Activated effector memory CD4-positive, alpha-beta T cell treated with Interleukin-2 at 50 U/mL for 16 hours (primary cell): ENCODE data around the gene KHK.

Experiments used
- DNase-seq: peaks from one replicate; pipeline ENCODE4 v3.0.0-alpha.2; 2020

Gene KHK

DNA sequence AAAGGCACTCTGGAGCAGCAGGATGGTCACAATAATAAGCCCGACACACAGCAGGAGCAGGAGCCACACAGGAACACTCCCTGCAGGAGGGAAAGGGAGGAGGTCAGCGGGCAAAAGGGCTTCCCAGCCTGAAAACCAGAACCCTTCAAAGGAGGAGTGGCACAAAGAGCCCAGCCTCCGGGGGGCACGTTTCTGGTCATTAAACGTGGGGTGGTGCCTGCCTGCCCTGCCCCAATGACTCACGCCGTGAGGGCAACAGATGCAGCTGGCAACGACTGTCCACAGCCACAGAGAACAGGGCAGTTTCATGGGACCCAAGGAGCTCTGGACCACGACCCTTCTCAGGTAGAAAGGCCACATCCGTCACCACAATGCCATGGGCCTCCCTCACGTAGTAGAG is 44.9 kb downstream of the KHK start:
- no peak for DNase-seq

DNA sequence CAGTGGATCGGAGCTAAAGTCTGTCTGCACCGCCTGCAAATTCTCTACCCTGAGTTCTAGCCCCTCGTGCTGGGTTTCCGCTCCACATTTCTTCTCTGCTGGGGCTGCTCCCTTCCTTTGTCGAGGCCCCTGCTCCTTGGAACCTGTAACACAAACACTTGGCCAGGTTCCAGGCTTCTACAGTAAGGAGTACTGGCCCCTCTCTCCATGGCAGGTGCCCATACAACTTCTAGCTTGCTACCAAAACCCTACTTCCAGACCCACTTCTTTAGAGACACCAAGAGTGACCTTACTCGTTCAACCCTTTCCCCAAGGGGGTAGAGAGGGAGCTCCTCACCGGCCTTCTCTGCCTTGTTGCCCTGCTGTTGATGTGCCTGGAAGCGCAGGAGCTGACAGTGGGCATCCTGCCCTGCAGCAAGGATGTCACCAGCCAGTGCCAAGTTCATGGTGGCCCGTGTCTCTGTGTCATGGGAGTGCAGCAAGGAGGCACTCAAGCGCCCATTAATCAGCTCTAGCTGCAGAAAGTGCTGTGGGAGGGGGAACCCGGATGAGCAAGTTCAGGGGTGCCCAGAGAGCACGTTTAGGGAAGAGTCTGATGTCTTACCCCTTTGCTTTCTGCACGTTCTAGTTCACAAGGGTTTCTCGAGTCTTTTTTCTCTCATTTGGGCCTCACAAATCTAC is 46.8 kb downstream of the KHK start:
- no peak for DNase-seq

DNA sequence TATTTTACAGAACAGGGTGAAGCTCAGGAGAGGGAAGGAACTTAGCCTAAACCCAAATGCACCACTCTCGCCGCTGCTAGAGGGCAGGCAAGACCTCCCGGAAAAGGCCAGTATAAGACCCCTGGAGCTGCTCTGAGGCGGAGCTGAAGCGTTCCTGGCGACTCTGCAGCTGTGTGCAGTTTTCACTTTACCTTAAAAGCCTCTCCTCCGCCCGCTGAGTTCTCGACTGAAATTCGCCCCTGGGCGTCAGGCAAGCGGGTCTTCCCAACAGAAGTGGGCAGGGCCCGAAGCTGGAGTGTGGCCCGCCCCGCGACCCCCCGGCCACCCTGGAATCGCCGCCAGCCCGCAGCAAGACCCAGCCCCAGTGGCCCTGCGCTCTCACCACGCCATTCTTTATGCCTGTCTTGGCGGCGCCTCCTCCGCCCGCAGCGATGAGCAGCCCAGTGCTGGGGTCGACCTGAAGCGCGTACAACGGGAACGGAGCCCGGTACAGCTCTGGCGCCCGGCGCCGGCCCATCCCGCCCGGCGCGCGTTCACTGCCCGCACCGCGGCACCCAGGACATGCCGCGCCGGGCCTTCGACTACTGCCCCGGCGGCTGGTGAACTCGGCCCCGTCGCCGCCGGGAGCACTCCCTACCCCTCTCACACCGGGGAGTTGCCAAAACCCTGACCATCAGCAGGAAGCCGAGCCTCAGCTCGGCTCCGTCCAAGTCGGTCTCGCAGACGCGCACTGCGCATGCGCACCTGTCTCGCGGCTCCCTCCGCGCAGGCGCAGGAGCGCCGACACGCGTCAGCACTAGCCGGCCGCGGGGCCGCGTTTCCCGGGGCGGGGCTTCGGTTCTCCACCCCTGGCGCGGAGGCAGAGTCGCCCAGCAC is 47.6 kb downstream of the KHK start, which contains the start of gene PREB:
TSS of gene PREB (minus strand) at position 732 of the 876 bp plus-strand sequence. CDS start at position 517, 215 bp downstream.
- DNase-seq: peak; percentile 98

DNA sequence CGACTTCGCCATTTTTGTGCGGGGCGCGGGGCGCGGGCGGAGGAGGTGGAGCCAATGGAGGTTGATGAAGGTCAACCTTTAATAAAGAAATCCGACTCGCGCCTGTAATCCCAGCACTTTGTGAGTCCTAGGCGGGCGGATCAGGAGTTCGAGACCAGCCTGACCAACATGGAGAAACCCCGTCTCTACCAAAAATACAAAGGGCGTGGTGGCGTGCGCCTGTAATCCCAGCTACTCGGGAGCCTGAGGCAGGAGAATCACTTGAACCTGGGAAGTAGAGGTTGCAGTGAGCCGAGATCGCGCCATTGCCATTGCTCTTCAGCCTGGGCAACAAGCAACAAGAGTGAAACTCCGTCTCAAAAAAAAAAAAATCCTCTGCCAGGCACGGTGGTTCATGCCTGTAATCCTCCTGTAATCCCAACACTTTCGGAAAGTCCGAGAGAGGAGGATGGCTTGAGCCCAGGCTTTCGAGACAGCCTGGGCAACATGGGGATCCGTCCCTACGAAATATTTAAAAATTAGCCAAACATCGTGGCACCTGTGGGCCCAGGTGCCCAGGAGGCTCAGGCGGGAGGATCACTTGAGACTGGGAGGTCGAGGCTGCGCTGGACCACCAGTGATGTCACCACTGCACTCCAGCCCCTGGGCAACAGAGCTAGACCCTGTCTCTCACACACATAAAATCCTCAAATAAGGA is 48.4 kb downstream of the KHK start:
- DNase-seq: no peak

DNA sequence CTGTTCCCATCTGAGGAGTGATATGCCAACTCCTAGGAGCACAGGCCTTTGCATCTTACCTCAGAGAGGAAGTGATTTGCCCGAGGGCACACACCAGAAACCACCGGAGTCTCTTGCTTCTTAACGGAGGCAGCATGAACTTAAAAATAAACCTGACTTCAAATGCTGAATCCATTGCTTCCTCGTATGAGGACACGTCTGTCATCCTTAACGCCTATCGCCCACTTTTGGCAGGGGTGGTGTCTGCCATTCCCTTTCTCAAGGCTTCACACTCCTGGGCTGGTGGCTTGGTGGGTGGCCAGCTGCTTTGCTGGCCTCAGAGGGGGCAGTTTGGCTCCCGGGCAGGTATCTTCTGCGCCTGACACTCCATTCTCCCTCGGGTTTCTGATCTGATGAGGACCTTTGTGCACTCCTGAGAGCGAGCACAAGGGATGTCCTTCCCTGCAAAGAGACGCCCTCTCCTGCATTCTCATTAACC is 48.9 kb downstream of the KHK start:
- no peak for DNase-seq

DNA sequence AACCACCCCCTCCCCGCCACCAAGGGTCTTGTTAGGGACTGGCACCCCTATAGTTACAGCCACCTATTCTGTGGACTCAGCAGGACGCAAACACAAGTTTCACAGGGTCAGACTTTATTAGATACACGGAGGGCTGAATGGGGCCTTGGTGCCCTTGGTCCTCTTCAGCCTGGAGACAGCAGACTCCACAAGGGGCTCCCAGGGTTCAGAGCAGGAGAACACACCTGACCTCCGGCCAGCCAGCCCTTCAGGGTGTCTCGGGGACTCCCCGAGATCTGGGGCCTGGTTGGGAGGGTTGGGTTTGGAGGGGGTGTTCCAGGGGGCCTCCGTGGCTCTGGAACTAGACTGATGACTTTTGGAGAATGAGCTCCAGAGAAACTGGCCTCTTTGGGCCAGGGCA is 50.2 kb downstream of the KHK start:
- DNase-seq: no peak

DNA sequence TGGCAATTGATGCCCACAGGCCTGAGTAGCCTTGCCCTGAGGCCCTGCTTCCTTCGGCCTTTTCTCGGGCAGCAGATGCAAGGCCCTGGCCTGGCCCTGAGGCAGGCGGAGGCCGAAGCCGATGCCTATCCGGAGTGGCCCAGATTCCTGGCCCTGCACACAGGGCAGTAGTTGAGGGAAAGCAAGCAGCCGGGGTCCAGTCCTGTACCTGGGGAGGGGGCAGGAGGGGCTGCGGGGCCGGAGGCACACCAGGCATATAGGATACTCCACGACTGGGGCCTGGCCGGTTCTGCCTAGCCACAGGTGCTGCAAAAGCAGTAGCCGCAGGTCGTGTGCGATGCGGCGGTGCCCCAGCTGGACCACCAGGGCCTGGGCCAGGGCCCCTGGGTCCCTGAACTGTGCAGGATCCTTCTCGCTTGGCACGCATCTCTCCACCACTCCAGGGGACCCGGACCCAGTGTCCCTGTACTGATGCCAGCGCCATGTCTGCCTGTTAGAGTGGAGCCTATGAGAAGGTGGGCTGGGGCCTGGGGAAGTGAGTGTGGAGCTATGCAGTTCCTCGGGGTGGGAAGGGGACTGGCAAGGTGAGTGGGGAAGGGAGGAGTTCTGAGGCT is 50.9 kb downstream of the KHK start:
- DNase-seq: no peak

DNA sequence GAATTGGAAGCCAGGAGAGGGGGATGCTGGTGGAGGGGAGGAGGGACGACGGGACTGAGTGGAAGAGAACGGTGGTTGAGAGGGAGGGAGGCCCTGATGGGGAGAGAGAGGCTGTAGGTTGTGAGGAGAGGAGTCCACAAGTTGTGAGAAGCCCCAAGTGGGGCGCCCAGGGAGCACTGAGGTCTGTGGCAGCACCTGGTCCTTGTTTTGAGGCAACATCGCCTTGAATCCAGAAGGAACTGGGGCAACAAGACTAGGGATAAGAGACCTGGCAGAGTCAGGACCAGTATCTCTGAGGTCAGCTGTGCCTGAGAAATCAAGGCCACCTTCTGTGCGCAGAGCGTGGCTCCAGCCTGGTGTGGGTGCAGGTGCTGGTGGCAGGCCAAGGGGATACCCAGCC is 51.5 kb downstream of the KHK start:
- DNase-seq: no peak

DNA sequence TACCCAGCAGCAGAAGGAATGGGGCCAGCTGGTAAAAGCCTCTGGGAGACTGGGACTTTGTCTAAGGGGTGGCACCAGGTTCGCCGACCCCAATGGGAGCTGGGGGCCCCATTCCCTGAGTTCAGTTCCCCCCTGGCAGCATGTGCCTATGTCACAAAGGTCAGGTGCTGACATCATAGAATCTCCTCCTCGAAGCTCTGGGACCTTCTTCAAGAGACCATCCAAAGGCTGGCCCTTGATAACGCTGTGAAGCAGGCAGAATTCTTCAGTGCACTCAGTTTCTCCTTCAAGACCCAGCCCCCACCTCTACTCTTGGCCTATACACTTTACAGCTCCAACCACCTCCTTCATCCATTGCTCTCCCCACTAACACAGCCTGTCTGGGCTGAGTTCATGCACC is 52.7 kb downstream of the KHK start, which contains the start of gene PRR30:
TSS of gene PRR30 (minus strand) at position 101 of the 400 bp plus-strand sequence. CDS start 1,081 bp downstream, outside the sequence.
- no peak for DNase-seq

DNA sequence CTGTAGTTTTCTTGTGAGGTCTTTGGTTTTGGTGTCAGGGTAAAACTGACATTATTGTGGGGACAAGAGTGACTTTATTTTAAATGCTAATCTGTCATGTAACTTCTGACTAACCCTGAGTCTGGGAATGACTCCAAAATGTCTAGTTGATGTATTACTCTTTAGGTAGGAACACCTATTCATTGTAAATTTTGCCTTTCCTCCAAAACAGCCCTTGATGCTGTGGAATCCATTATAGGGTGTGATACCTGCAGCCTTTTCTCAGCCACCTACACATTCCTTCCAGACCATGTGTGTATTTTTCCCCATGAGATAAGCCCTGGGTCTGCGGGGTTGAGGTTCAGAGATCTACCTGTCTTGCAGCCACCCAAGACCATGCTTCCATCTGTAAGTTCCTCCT is 56.7 kb downstream of the KHK start:
- no peak for DNase-seq

DNA sequence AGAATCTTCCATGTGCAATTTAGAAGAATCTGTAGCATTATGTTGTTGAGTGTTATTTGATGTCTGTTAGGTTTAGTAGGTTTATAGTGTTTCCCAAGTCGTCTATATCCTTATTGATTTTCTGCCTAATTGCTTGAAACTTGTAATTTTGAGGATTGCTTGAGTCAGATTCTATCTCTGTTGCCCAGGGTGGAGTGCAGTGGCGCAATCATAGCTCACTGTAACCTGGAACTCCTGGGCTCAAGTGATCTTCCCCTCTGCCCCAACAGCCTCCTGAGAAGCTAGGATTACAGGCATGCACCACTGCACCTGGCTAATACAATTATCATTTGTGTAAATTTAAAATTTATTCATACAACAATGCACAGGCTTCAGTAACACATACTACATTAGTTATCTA is 59.1 kb downstream of the KHK start:
- DNase-seq: no peak

DNA sequence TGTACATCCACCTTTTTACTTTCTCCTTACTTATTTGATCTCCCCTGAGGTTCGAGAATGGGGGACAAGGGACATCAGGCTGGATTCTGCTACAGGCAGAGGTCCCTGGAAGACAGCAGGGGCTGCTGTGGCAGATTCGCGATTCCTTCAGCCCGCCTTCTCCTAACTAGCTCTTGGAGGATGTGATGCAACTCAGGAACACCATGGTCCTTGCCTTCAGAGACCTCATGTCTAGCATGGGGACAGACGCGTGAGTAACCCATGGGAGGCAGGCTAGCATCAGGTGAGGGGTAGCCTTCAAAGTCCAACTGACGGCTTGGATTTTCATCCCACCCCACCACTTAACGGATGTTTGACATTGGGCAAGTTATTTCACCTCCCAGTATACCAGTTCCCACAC is 61.4 kb downstream of the KHK start:
- no peak for DNase-seq

DNA sequence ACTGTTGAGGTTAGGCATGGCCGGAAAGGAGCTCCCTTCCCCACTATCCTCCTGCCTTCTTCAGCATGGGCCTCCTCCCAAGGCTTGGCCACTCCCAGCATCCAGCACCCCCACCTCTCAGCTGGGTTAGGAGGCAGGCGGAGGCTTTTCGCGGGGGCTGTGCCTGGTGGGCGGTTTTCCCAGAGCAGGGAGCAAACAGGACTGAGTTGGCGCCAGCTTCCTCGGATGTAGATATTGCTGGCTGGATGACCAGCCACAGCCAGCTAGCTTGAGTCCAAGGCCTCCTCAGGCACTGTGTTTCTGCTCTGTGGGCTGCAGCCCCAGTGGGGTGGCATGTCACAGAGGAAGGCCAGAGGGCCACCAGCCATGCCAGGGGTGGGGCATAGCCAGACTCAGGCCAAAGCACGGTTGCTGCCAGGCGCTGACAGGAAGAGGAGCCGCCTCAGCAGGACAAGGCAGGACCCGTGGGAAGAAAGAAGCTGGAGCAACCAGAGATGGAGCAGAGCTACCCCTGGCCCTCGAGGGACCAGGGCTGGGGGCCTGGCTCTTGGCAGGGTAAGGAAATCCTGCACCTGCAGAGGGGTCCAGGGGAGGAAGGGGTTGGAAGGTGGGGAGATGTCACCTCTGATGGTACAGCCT is 62.3 kb downstream of the KHK start, which contains the start of gene TCF23:
TSS of gene TCF23 (plus strand) at position 204 of the 639 bp plus-strand sequence. CDS start at position 334, 130 bp downstream.
- DNase-seq: no peak

DNA sequence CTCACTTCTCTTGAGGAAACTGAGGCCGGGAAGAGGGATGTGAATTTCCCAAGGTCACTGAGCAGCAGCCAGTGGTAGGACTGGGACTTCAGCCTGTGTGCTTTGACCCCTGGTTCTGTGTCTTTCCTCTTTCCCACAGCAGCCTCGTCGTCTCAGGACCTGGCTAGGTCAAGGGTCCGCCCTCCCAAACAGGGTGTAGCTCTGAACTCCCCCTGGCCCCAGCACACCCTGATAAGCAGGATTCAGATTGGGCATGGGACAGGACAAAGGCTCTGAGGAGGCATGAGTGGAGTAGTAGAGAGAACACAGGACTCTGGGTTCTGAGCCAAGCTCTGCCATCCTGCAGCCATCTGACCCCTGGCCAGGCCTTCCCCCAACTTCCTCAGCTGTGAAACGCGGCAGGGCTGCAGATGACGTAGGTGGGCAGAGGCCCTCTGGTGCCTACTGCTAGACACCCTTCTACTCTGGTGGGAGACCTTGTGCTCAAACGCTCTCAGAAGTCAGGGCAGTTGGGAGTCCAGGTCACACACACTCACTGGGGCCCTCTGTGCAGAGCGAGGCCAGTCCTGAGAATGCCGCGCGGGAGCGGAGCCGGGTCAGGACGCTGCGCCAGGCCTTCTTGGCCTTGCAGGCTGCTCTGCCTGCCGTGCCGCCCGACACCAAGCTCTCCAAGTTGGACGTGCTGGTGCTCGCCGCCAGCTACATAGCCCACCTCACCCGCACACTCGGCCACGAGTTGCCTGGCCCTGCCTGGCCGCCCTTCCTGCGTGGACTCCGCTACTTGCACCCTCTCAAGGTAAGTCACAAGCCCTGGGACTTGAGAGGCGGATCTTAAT is 63.2 kb downstream of the KHK start:
- no peak for DNase-seq
